HEK293 (cell line): ENCODE measurements around the gene CST9.
A peak's percentile ranks its signal among the peaks of the same experiment; 100 is the strongest.
"Not testable (repeated sequence)": the region's sequence is repeated elsewhere in the genome, so short reads cannot be mapped to it uniquely, and the experiment has no call there.

ENCODE experiments used
- CTCF ChIA-PET: fragments of 350-600 bp; formaldehyde crosslinking; extraction: SDS; loops from one replicate; lab custom pipeline; 2021; ENCODE audit warnings: antibody characterized with exemption; lab: Yijun Ruan, JAX
- POLR2A ChIA-PET: fragments of 300-600 bp; formaldehyde crosslinking; extraction: SDS; loops from one replicate; lab custom pipeline; 2020; ENCODE audit warnings: antibody characterized with exemption, inconsistent platforms; lab: Yijun Ruan, JAX
- H3K27ac ChIP-seq: fragments of 200-500 bp; sonication (Bioruptor generic); 2 replicates; pipeline ENCODE4 v1.5.1; 2014; ENCODE audit warnings: low read depth, low read length, control low read depth, inconsistent platforms; ENCODE audit errors: extremely low read depth
- H3K36me3 ChIP-seq, 2 experiments: fragments of 200-500 bp in 1 of 2; sonication (Bioruptor generic) in 1 of 2; 1 replicate in 1 of 2; 2 replicates in 1 of 2; pipeline ENCODE4 v1.5.1; 2014 to 2017; ENCODE audit warnings: inconsistent platforms in 2 of 2, low read length in 2 of 2; ENCODE audit not compliant: control insufficient read depth in 2 of 2, insufficient read depth in 1 of 2
- H3K4me1 ChIP-seq: fragments of 200-500 bp; sonication (Bioruptor generic); 2 replicates; pipeline ENCODE4 v1.5.1; 2014; ENCODE audit warnings: mild to moderate bottlenecking, low read length, inconsistent platforms; ENCODE audit not compliant: control insufficient read depth, insufficient read depth
- H3K4me3 ChIP-seq: 2 replicates; pipeline ENCODE4 v1.5.1; 2011; ENCODE audit warnings: low read depth, mild to moderate bottlenecking, control low read depth, low read length, moderate library complexity
- H3K9me3 ChIP-seq: fragments of 200-500 bp; sonication (Bioruptor generic); 2 replicates; pipeline ENCODE4 v1.5.1; 2014; ENCODE audit warnings: low read depth, low read length, inconsistent platforms; ENCODE audit not compliant: control insufficient read depth, insufficient read depth
- KLF1 ChIP-seq: fragments of 450-650 bp; formaldehyde crosslinking; IDR thresholded peaks from 2 replicates; pipeline ENCODE4 v1.5.1; 2016; ENCODE audit warnings: missing biosample characterization, missing genetic modification characterization
- SETDB1 ChIP-seq: IDR thresholded peaks from one replicate; pipeline ENCODE4 v1.6.1; 2017; ENCODE audit warnings: mild to moderate bottlenecking, low read length, moderate library complexity, mixed read lengths; ENCODE audit not compliant: insufficient read length
- YY2 ChIP-seq: fragments of 450-650 bp; formaldehyde crosslinking; IDR thresholded peaks from 2 replicates; pipeline ENCODE4 v1.5.1; 2016; ENCODE audit warnings: missing biosample characterization, missing genetic modification characterization
- ZBTB48 ChIP-seq: fragments of 450-650 bp; formaldehyde crosslinking; IDR thresholded peaks from 2 replicates; pipeline ENCODE4 v1.5.1; 2016; ENCODE audit warnings: missing biosample characterization, missing genetic modification characterization
- ZBTB7A ChIP-seq: fragments of 450-650 bp; formaldehyde crosslinking; IDR thresholded peaks from 2 replicates; pipeline ENCODE4 v1.5.1; 2016; ENCODE audit warnings: low read depth, missing biosample characterization, missing genetic modification characterization
- ZEB2 ChIP-seq: fragments of 450-650 bp; formaldehyde crosslinking; IDR thresholded peaks from 2 replicates; pipeline ENCODE4 v1.5.1; 2016; ENCODE audit warnings: missing biosample characterization, missing genetic modification characterization
- ZFP37 ChIP-seq: fragments of 450-650 bp; formaldehyde crosslinking; IDR thresholded peaks from 2 replicates; pipeline ENCODE4 v1.5.1; 2016; ENCODE audit warnings: missing biosample characterization, missing genetic modification characterization
- ZNF174 ChIP-seq: fragments of 450-650 bp; formaldehyde crosslinking; IDR thresholded peaks from 2 replicates; pipeline ENCODE4 v1.5.0; 2017; ENCODE audit warnings: missing biosample characterization, mild to moderate bottlenecking, missing genetic modification characterization
- ZNF23 ChIP-seq: fragments of 450-650 bp; formaldehyde crosslinking; IDR thresholded peaks from 2 replicates; pipeline ENCODE4 v1.5.1; 2016; ENCODE audit warnings: missing biosample characterization, missing genetic modification characterization, borderline replicate concordance
- ZNF24 ChIP-seq: fragments of 450-650 bp; formaldehyde crosslinking; IDR thresholded peaks from 2 replicates; pipeline ENCODE4 v1.5.1; 2016; ENCODE audit warnings: missing biosample characterization, missing genetic modification characterization
- ZNF350 ChIP-seq: fragments of 450-650 bp; formaldehyde crosslinking; IDR thresholded peaks from 2 replicates; pipeline ENCODE4 v1.5.0; 2017; ENCODE audit warnings: missing biosample characterization, mild to moderate bottlenecking, missing genetic modification characterization
- ZNF555 ChIP-seq: fragments of 450-650 bp; formaldehyde crosslinking; conservative IDR thresholded peaks from 2 replicates; pipeline ENCODE4 v1.5.1; 2017; ENCODE audit warnings: missing biosample characterization, mild to moderate bottlenecking, missing genetic modification characterization, inconsistent platforms
- ZNF600 ChIP-seq: fragments of 450-650 bp; formaldehyde crosslinking; IDR thresholded peaks from 2 replicates; pipeline ENCODE4 v1.5.1; 2016; ENCODE audit warnings: missing biosample characterization, missing genetic modification characterization
- ZNF664 ChIP-seq: fragments of 450-650 bp; formaldehyde crosslinking; IDR thresholded peaks from 2 replicates; pipeline ENCODE4 v1.5.1; 2016; ENCODE audit warnings: missing biosample characterization, missing genetic modification characterization
- TF ChIP-seq, protein P1 (sequence below): fragments of 450-650 bp; formaldehyde crosslinking; IDR thresholded peaks from 2 replicates; pipeline ENCODE4 v1.5.1; 2017; ENCODE audit warnings: missing biosample characterization, mild to moderate bottlenecking, missing genetic modification characterization, moderate library complexity
- TF ChIP-seq, protein P2 (sequence below): fragments of 450-650 bp; formaldehyde crosslinking; IDR thresholded peaks from 2 replicates; pipeline ENCODE4 v1.5.1; 2016; ENCODE audit warnings: missing biosample characterization, missing genetic modification characterization
- TF ChIP-seq, protein P3 (sequence below): fragments of 450-650 bp; formaldehyde crosslinking; IDR thresholded peaks from 2 replicates; pipeline ENCODE4 v1.5.1; 2016; ENCODE audit warnings: missing biosample characterization, missing genetic modification characterization
- TF ChIP-seq, protein P4 (sequence below): fragments of 450-650 bp; IDR thresholded peaks from 2 replicates; pipeline ENCODE4 v1.5.1; 2018; ENCODE audit warnings: missing biosample characterization, missing genetic modification characterization

CST9 gene

DNA sequence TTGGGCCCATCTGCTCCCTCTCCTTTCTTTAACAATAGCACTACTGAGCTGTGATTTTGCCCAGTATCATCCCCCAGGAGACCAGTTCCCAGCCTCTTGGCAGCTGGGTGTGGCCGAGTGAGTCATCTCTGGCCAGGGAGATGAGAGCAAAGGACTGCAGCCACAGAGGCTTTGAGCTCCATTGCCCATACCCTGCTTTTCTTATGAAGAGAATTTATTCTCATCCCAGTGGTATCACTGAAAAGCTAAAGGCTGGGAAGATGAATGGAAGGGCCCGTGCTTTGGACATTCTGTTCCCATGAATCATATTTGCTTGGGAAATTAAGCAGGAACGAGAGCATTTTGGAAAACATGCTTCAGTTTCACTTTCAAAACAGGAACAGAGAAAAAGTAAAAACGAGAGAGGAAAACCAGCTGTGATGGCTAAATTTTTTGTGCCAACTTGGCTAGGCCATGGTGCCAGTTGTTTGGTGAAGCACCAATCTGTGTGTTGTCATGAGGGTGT lies 17.2 kb upstream of the CST9 start (continued):
- TF ChIP-seq KLF1 (tag by site-specific recombination) = 0 out of 2 replicates have a peak, but pooled peaks have one; percentile 45
- TF ChIP-seq, protein P1, sequence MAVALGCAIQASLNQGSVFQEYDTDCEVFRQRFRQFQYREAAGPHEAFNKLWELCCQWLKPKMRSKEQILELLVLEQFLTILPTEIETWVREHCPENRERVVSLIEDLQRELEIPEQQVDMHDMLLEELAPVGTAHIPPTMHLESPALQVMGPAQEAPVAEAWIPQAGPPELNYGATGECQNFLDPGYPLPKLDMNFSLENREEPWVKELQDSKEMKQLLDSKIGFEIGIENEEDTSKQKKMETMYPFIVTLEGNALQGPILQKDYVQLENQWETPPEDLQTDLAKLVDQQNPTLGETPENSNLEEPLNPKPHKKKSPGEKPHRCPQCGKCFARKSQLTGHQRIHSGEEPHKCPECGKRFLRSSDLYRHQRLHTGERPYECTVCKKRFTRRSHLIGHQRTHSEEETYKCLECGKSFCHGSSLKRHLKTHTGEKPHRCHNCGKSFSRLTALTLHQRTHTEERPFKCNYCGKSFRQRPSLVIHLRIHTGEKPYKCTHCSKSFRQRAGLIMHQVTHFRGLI (tag by site-specific recombination) = no peak
- no peak for TF ChIP-seq ZNF350 (tag by site-specific recombination)
- no peak for TF ChIP-seq ZNF555 (tag by site-specific recombination)
- no peak for TF ChIP-seq ZNF23 (tag by site-specific recombination)
- no peak for TF ChIP-seq ZNF24 (tag by site-specific recombination)

DNA sequence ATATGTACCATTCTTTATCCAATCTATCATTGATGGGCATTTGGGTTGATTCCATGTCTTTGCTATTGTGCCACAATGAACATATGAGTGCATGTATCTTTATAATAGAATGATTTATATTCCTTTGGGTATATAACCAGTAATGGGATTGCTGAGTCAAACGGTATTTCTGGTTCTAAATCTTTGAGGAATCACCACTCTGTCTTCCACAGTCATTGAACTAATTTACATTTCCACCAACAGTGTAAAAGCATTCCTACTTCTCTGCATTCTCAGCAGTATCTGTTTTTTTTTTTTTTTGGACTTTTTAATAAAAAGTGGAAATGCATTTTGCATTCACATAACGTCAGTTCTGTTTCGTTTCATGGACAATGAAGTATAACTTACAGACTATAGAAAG lies 16.7 kb upstream of the CST9 start:
- H3K36me3 ChIP-seq, H3K4me3 ChIP-seq, H3K27ac ChIP-seq, CTCF ChIA-PET, H3K9me3 ChIP-seq, H3K4me1 ChIP-seq: not testable (repeated sequence)
- POLR2A ChIA-PET = interaction anchor here (1.3 kb wide), 1 partner anchor 15 kb away, joined by 9 read pairs; the partner anchor contains the start of gene CST3

DNA sequence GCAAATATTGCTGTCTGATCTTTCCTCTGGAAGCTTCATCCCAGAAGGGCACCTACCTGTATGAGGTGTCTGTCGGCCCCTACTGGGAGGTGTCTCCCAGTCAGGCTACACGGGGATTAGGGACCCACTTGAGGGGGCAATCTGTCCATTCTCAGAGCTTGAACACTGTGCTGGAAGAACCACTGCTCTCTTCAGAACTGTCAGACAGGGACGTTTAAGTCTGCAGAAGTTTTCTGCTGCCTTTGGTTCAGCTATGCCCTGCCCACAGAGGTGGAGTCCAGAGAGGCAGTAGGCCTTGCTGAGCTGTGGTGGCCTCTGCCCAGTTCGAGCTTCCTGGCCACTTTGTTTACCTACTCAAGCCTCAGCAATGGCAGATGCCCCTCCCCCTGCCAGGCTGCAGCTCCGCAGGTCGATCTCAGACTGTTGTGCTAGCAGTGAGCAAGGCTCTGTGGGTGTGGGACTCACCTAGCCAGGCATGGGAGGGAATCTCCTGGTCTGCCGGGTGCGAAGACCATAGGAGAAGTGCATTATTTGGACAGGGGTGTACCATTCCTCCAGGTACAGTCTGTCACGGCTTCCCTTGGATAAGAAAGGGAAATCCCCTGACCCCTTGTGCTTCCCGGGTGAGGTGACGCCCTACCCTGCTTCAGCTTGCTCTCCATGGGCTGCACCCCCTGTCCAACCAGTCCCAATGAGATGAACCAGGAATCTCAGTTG lies 15.1 kb upstream of the CST9 start:
- H3K36me3 ChIP-seq, H3K4me1 ChIP-seq, H3K27ac ChIP-seq, POLR2A ChIA-PET, H3K9me3 ChIP-seq, H3K4me3 ChIP-seq: not testable (repeated sequence)
- CTCF ChIA-PET = interaction anchor here (1.1 kb wide), 1 partner anchor 14 kb away, joined by 3 read pairs; no protein-coding TSS in a partner anchor

DNA sequence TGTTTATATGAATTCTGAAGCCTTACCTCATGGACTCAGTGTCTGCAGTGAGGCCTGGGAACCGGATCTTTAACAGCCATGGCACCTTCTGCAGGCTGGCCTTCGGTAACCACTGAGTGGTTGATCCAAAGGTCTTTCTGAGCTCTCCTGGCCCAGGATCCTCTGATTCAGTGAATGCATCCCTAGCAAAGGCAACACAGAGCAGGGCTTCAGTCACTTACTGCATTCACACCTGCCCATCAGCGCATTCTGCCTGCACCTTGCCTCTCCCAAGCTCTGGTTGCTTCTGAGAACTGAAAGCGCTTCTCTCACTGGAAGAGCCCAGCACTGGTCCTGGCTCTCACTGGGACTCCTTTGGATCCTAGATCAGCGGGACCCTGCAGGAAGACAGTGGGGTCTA lies 8.4 kb upstream of the CST9 start:
- no peak overlapping the region for H3K27ac ChIP-seq
- TF ChIP-seq ZFP37 = no peak
- TF ChIP-seq SETDB1 = no peak
- no peak for TF ChIP-seq ZBTB48 (tag by site-specific recombination)
- TF ChIP-seq, protein P2, sequence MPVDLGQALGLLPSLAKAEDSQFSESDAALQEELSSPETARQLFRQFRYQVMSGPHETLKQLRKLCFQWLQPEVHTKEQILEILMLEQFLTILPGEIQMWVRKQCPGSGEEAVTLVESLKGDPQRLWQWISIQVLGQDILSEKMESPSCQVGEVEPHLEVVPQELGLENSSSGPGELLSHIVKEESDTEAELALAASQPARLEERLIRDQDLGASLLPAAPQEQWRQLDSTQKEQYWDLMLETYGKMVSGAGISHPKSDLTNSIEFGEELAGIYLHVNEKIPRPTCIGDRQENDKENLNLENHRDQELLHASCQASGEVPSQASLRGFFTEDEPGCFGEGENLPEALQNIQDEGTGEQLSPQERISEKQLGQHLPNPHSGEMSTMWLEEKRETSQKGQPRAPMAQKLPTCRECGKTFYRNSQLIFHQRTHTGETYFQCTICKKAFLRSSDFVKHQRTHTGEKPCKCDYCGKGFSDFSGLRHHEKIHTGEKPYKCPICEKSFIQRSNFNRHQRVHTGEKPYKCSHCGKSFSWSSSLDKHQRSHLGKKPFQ = no peak
- no peak for TF ChIP-seq ZBTB7A (tag by site-specific recombination)
- no peak for TF ChIP-seq ZNF664
- no peak for TF ChIP-seq ZNF174
- TF ChIP-seq ZEB2 (tag by site-specific recombination) = no peak
- TF ChIP-seq YY2 (tag by site-specific recombination) = no peak
- TF ChIP-seq, protein P3, sequence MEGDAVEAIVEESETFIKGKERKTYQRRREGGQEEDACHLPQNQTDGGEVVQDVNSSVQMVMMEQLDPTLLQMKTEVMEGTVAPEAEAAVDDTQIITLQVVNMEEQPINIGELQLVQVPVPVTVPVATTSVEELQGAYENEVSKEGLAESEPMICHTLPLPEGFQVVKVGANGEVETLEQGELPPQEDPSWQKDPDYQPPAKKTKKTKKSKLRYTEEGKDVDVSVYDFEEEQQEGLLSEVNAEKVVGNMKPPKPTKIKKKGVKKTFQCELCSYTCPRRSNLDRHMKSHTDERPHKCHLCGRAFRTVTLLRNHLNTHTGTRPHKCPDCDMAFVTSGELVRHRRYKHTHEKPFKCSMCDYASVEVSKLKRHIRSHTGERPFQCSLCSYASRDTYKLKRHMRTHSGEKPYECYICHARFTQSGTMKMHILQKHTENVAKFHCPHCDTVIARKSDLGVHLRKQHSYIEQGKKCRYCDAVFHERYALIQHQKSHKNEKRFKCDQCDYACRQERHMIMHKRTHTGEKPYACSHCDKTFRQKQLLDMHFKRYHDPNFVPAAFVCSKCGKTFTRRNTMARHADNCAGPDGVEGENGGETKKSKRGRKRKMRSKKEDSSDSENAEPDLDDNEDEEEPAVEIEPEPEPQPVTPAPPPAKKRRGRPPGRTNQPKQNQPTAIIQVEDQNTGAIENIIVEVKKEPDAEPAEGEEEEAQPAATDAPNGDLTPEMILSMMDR (tag by site-specific recombination) = no peak
- TF ChIP-seq, protein P4, sequence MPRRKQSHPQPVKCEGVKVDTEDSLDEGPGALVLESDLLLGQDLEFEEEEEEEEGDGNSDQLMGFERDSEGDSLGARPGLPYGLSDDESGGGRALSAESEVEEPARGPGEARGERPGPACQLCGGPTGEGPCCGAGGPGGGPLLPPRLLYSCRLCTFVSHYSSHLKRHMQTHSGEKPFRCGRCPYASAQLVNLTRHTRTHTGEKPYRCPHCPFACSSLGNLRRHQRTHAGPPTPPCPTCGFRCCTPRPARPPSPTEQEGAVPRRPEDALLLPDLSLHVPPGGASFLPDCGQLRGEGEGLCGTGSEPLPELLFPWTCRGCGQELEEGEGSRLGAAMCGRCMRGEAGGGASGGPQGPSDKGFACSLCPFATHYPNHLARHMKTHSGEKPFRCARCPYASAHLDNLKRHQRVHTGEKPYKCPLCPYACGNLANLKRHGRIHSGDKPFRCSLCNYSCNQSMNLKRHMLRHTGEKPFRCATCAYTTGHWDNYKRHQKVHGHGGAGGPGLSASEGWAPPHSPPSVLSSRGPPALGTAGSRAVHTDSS (tag by site-specific recombination) = no peak
- TF ChIP-seq ZNF600 (tag by site-specific recombination) = no peak
- CTCF ChIA-PET = interaction anchor here (0.6 kb wide), 1 partner anchor 33 kb away, joined by 5 read pairs; no protein-coding TSS in a partner anchor
- H3K4me1 ChIP-seq = no peaks in the 10 kb centered on the region
- no peak overlapping the region for H3K4me3 ChIP-seq
- no peaks in the 10 kb centered on the region for H3K36me3 ChIP-seq
- H3K9me3 ChIP-seq = no peaks in the 10 kb centered on the region
- POLR2A ChIA-PET = interaction anchor here (0.6 kb wide), 1 partner anchor 23 kb away, joined by 3 read pairs; no protein-coding TSS in a partner anchor
